H1 (cell line): ENCODE data around the gene TTC34. TPM values are rescaled to one million over a fixed set of nuclear protein-coding genes. Genes with fewer than 3 reads are reported as not detected.

Experiments used
- BRCA1 ChIP-seq: IDR thresholded peaks from 2 replicates; pipeline ENCODE4 v1.6.1; 2012; ENCODE audit warnings: low read depth, low read length, improper control_type of control experiment
- CHD1 ChIP-seq: IDR thresholded peaks from 2 replicates; pipeline ENCODE4 v1.6.1; 2012; ENCODE audit warnings: low read depth, low read length, improper control_type of control experiment
- POLR2A ChIP-seq, 2 experiments: IDR thresholded peaks; 1 replicate in 1 of 2; 2 replicates in 1 of 2; pipeline ENCODE4 v1.6.1; 2011; ENCODE audit warnings: low read depth in 2 of 2, low read length in 2 of 2, mild to moderate bottlenecking in 2 of 2; ENCODE audit errors: control extremely low read depth in 1 of 2
- TAF1 ChIP-seq: IDR thresholded peaks from 2 replicates; pipeline ENCODE4 v1.6.1; 2011; ENCODE audit warnings: mild to moderate bottlenecking, low read depth, low read length
- USF2 ChIP-seq: IDR thresholded peaks from 2 replicates; pipeline ENCODE4 v1.6.1; 2011; ENCODE audit warnings: low read length, improper control_type of control experiment
- polyA plus RNA-seq, 7 experiments: library from polyadenylated mRNA; depleted of rRNA in 3 of 7; stranded (reverse) in 5 of 7; unstranded in 2 of 7; fragments of >200 nt in 5 of 7; fragments of 200-250 nt in 2 of 7; gene quantifications; 1 replicate in 5 of 7; 2 replicates in 1 of 7; 4 replicates in 1 of 7; pipeline versions ENCODE4 v1.2.1 to v1.2.3, GENCODE V29; 2011 to 2013; ENCODE audit warnings: missing spikeins in 2 of 7, mixed read lengths in 2 of 7
- total RNA-seq: library from RNA; stranded (reverse); fragmentation: NEBNext Ultra II Directional; extraction: Animal tissue kit (Norgen Biotek cat#: 25700); gene quantifications from 2 replicates; pipeline ENCODE4 v1.2.1, GENCODE V29; 2021

TTC34 gene
- total and polyA plus RNA-seq, 2 of the 8 experiments (the other 6 are each of a cell fraction or from before 2014, with no cell fraction given): 0.23 to 0.50 TPM

- no peak for TF ChIP-seq USF2
- TF ChIP-seq BRCA1: no peak
- TF ChIP-seq CHD1: no peak
- TF ChIP-seq POLR2A (IDR thresholded peaks at IDR 0.05; ENCODE audit: control extremely low read depth in 1 of 2, low read depth in 2 of 2, low read length in 2 of 2): no peak
- TF ChIP-seq TAF1: no peak
- TF ChIP-seq, all 59 proteins: peak for 0
These were observed 166.0 kb downstream of the TTC34 start (continued) for GRCh38 chr1:2635361-2636010.
